Measurements from ENCODE around the gene GABRB1.

The GABRB1 gene

GRCh38 chr4:47219586-47219985 lies 188.2 kb downstream of the GABRB1 start:
- H3K79me2 ChIP-seq (ENCODE audit: insufficient read depth, low read length), result no peaks in the 10 kb centered on the region
- H3K36me3 ChIP-seq (ENCODE audit: insufficient read depth, low read length), result no peaks in the 10 kb centered on the region
- H3K9me3 ChIP-seq (ENCODE audit: insufficient read depth, low read depth, low read length), result no peaks in the 10 kb centered on the region
- H2AFZ ChIP-seq (ENCODE audit: low read length), result no peak overlapping the region
- no peaks in the 10 kb centered on the region for H3F3A ChIP-seq (ENCODE audit: low read depth)
- no peak overlapping the region for H3K4me3 ChIP-seq (ENCODE audit: low read length, poor library complexity, severe bottlenecking)
- no peak overlapping the region for H3K9ac ChIP-seq (ENCODE audit: low read depth, low read length, poor library complexity, severe bottlenecking)
- no peaks in the 10 kb centered on the region for H4K20me1 ChIP-seq (ENCODE audit: insufficient read depth, low read length, poor library complexity, severe bottlenecking)
- no peak overlapping the region for H3K4me2 ChIP-seq (ENCODE audit: low read depth, low read length, poor library complexity, severe bottlenecking)
- H3K27me3 ChIP-seq (ENCODE audit: insufficient read depth, low read length, poor library complexity, severe bottlenecking), result no peaks in the 10 kb centered on the region
- TF ChIP-seq EZH2phosphoT487 (IDR thresholded peaks at IDR 0.05; ENCODE audit: borderline replicate concordance) (no peak), CTCF (conservative IDR thresholded peaks at IDR 0.05; ENCODE audit: low read length) (no peak)
- H3K9me2 ChIP-seq (replicated peaks; ENCODE audit: low read depth, low read length), result no peaks in the 10 kb centered on the region
- no peaks in the 10 kb centered on the region for H3K4me1 ChIP-seq (ENCODE audit: insufficient read depth, low read length, poor library complexity, severe bottlenecking)

DNA sequence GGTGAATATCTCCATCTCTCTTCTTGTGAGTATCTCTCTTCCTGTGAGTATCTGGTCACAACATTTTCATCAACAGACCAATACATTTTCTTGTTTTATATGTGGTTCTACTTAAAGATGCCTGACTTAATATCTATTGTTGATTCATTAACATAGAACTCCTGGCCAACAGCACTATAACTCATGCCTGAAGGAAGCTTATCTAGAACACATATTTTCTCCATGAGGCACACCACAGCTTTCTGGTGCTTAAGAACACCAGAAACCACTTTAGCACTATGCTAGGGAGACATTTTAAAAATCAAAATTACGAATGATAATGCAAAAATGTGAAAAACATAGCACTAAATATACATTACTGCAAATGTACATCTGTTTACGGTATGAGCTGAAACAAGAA lies 190.4 kb downstream of the GABRB1 start:
- Histone ChIP-seq H3K36me3 (ENCODE audit: insufficient read depth, low read length) (no peaks in the 10 kb centered on the region), H3K9me3 (ENCODE audit: insufficient read depth, low read depth, low read length) (no peaks in the 10 kb centered on the region), H3K4me3 (ENCODE audit: low read length, poor library complexity, severe bottlenecking) (no peak overlapping the region), H3F3A (ENCODE audit: low read depth) (no peaks in the 10 kb centered on the region), H3K4me1 (ENCODE audit: insufficient read depth, low read length, poor library complexity, severe bottlenecking) (no peaks in the 10 kb centered on the region), H3K4me2 (ENCODE audit: low read depth, low read length, poor library complexity, severe bottlenecking) (no peak overlapping the region), H3K79me2 (ENCODE audit: insufficient read depth, low read length) (no peaks in the 10 kb centered on the region), H3K9me2 (replicated peaks; ENCODE audit: low read depth, low read length) (no peaks in the 10 kb centered on the region), H3K27me3 (ENCODE audit: insufficient read depth, low read length, poor library complexity, severe bottlenecking) (no peaks in the 10 kb centered on the region), H3K9ac (ENCODE audit: low read depth, low read length, poor library complexity, severe bottlenecking) (no peak overlapping the region), H2AFZ (ENCODE audit: low read length) (no peak overlapping the region), H4K20me1 (ENCODE audit: insufficient read depth, low read length, poor library complexity, severe bottlenecking) (no peaks in the 10 kb centered on the region)
- no peak for TF ChIP-seq EZH2phosphoT487 (IDR thresholded peaks at IDR 0.05; ENCODE audit: borderline replicate concordance)
- TF ChIP-seq CTCF (conservative IDR thresholded peaks at IDR 0.05; ENCODE audit: low read length), result no peak

DNA sequence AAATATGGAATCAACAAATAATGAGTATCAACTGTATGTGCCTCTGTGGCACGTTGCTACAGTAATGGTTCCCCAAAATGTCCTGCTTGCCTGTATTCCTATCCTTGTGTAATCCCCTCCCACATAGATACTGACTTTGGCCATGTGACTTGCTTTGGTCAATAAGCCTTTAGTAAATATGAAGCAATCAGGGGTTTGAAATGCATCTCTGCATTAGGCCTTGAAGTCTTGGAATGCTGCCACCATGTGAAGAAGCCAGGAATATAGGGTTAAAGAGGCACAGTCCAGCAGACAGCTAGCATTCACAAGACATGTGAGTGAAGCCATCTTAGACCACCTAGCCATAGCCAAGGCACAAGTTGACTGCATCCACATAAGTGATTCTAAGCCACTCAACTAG lies 190.9 kb downstream of the GABRB1 start:
- no peaks in the 10 kb centered on the region for H3K9me2 ChIP-seq (replicated peaks; ENCODE audit: low read depth, low read length)
- TF ChIP-seq CTCF (conservative IDR thresholded peaks at IDR 0.05; ENCODE audit: low read length) (no peak), EZH2phosphoT487 (IDR thresholded peaks at IDR 0.05; ENCODE audit: borderline replicate concordance) (no peak)
- H3K27me3 ChIP-seq (ENCODE audit: insufficient read depth, low read length, poor library complexity, severe bottlenecking), result no peaks in the 10 kb centered on the region
- no peaks in the 10 kb centered on the region for H3K4me1 ChIP-seq (ENCODE audit: insufficient read depth, low read length, poor library complexity, severe bottlenecking)
- H3K79me2 ChIP-seq (ENCODE audit: insufficient read depth, low read length), result no peaks in the 10 kb centered on the region
- no peaks in the 10 kb centered on the region for H3K36me3 ChIP-seq (ENCODE audit: insufficient read depth, low read length)
- no peak overlapping the region for H3K4me2 ChIP-seq (ENCODE audit: low read depth, low read length, poor library complexity, severe bottlenecking)
- no peaks in the 10 kb centered on the region for H3F3A ChIP-seq (ENCODE audit: low read depth)
- no peaks in the 10 kb centered on the region for H3K9me3 ChIP-seq (ENCODE audit: insufficient read depth, low read depth, low read length)
- H3K4me3 ChIP-seq (ENCODE audit: low read length, poor library complexity, severe bottlenecking), result no peak overlapping the region
- no peaks in the 10 kb centered on the region for H4K20me1 ChIP-seq (ENCODE audit: insufficient read depth, low read length, poor library complexity, severe bottlenecking)
- H2AFZ ChIP-seq (ENCODE audit: low read length), result no peak overlapping the region
- H3K9ac ChIP-seq (ENCODE audit: low read depth, low read length, poor library complexity, severe bottlenecking), result no peak overlapping the region

Measured in Loucy (cell line).